Upper lobe of left lung (tissue), 4 donors: ENCODE results near the gene LNPK.

Source experiments
- CTCF ChIP-seq, 6 experiments: fragments of 450-650 bp in 4 of 6; fragments of 200-600 bp in 2 of 6; sonication (generic) in 2 of 6; IDR thresholded peaks; one replicate each; pipeline ENCODE4 v1.5.1; 2016 to 2019; ENCODE audit warnings: antibody characterized with exemption in 6 of 6
- EP300 ChIP-seq, 4 donors: sonication (generic); formaldehyde crosslinking; IDR thresholded peaks; one replicate each; pipeline ENCODE4 v1.5.1; 2017; ENCODE audit warnings: antibody characterized with exemption in 4 of 4, control low read depth in 2 of 4
- POLR2A ChIP-seq, 4 donors: fragments of 450-650 bp; IDR thresholded peaks; one replicate each; pipeline ENCODE4 v1.5.1; 2016 to 2017; ENCODE audit warnings: antibody characterized with exemption in 4 of 4, mild to moderate bottlenecking in 2 of 4

GRCh38 chr2:175947073-175947472, 55.0 kb downstream of the LNPK start:
- no peak for TF ChIP-seq CTCF (IDR thresholded peaks at IDR 0.05)
- no peak for TF ChIP-seq POLR2A (IDR thresholded peaks at IDR 0.05)
- TF ChIP-seq EP300 (IDR thresholded peaks at IDR 0.05), result no peak
